OCI-LY7 (cell line): ENCODE measurements around the gene OOSP1. TPM values are rescaled to one million over a fixed set of nuclear protein-coding genes. Genes with fewer than 3 reads are reported as not detected.
"Not testable (repeated sequence)": the region's sequence is repeated elsewhere in the genome, so short reads cannot be mapped to it uniquely, and the experiment has no call there.

Experiments used
- BruUV-seq: library from RNA; stranded (reverse); fragments of 400-500 nt; replicated peaks from 2 replicates; lab custom pipeline; 2021; lab: Mats Ljungman, UMichigan
- CTCF ChIA-PET: fragments of 300-600 bp; sonication (Branson Sonifier 250); formaldehyde crosslinking; loops from one replicate; lab custom pipeline; 2022; ENCODE audit warnings: antibody characterized with exemption; ENCODE audit not compliant: unreplicated experiment; lab: Charles Lee
- POLR2A ChIA-PET: fragments of 300-600 bp; sonication (Branson Sonifier 250); formaldehyde crosslinking; loops from one replicate; lab custom pipeline; 2022; ENCODE audit warnings: antibody characterized with exemption; lab: Charles Lee
- DNase-seq: peaks from one replicate; pipeline ENCODE4 v3.0.0-alpha.2; 2015; ENCODE audit warnings: low spot score
- H2AFZ ChIP-seq: fragments of 200-600 bp; sonication (generic), shearing (Covaris generic); 2 replicates; pipeline ENCODE4 v1.6.1; 2014; ENCODE audit warnings: mild to moderate bottlenecking, antibody characterized with exemption, low read length, moderate library complexity
- H3K27ac ChIP-seq: fragments of 200-600 bp; sonication (generic); 2 replicates; pipeline ENCODE4 v1.5.1; 2014; ENCODE audit warnings: mixed run types, low read depth, mild to moderate bottlenecking, moderate library complexity, low read length, inconsistent platforms; ENCODE audit not compliant: poor library complexity, severe bottlenecking
- H3K36me3 ChIP-seq: fragments of 200-600 bp; sonication (generic); 2 replicates; pipeline ENCODE4 v1.6.1; 2014; ENCODE audit warnings: mild to moderate bottlenecking, antibody characterized with exemption, low read length, moderate library complexity, mixed read lengths; ENCODE audit not compliant: insufficient read depth
- H3K4me1 ChIP-seq: fragments of 200-600 bp; sonication (generic); 2 replicates; pipeline ENCODE4 v1.5.1; 2014; ENCODE audit warnings: mild to moderate bottlenecking, low read length; ENCODE audit not compliant: insufficient read depth, poor library complexity, severe bottlenecking
- H3K4me2 ChIP-seq: fragments of 200-600 bp; sonication (generic); 2 replicates; pipeline ENCODE4 v1.6.1; 2014; ENCODE audit warnings: mild to moderate bottlenecking, low read length
- H3K4me3 ChIP-seq: fragments of 200-600 bp; sonication (generic); 2 replicates; pipeline ENCODE4 v1.5.1; 2014; ENCODE audit warnings: mild to moderate bottlenecking, low read depth, low read length; ENCODE audit not compliant: poor library complexity, severe bottlenecking
- H3K79me2 ChIP-seq: fragments of 200-600 bp; sonication (generic); 2 replicates; pipeline ENCODE4 v1.6.1; 2016; ENCODE audit warnings: low read depth, mild to moderate bottlenecking, low read length, moderate library complexity, mixed read lengths; ENCODE audit not compliant: insufficient read depth
- H3K9me2 ChIP-seq: fragments of 200-600 bp; sonication (generic); 2 replicates; pipeline ENCODE4 v1.6.1; 2016; ENCODE audit warnings: mild to moderate bottlenecking, low read length, mixed read lengths; ENCODE audit not compliant: insufficient read depth
- H3K9me3 ChIP-seq: fragments of 200-600 bp; sonication (generic); 2 replicates; pipeline ENCODE4 v1.6.1; 2014; ENCODE audit warnings: mild to moderate bottlenecking, mixed run types, low read length, mixed read lengths
- H4K20me1 ChIP-seq: fragments of 200-600 bp; sonication (generic); 2 replicates; pipeline ENCODE4 v1.6.1; 2014; ENCODE audit warnings: mild to moderate bottlenecking, antibody characterized with exemption, low read length, moderate library complexity, mixed read lengths; ENCODE audit not compliant: insufficient read depth
- CTCF ChIP-seq: fragments of 200-600 bp; sonication (generic); conservative IDR thresholded peaks from 2 replicates; pipeline ENCODE4 v1.5.1; 2014; ENCODE audit warnings: mild to moderate bottlenecking, antibody characterized with exemption, low read length, moderate library complexity, mixed read lengths
- EZH2phosphoT487 ChIP-seq: fragments of 200-600 bp; sonication (generic); IDR thresholded peaks from 2 replicates; pipeline ENCODE4 v1.6.1; 2018; ENCODE audit warnings: low read depth, borderline replicate concordance, mild to moderate bottlenecking, mixed run types, antibody characterized with exemption, low read length, moderate library complexity, mixed read lengths
- intact Hi-C: fragments of 100-400 bp; cut with micrococcal nuclease; formaldehyde crosslinking; loops from one replicate; pipeline ENCODE4 v1.10.0; 2022; ENCODE audit not compliant: unreplicated experiment
- total RNA-seq, 2 experiments: library from RNA; depleted of rRNA in 1 of 2; stranded (reverse); fragments of >200 nt in 1 of 2; shearing (Covaris generic) in 1 of 2; gene quantifications; 2 replicates each; pipeline ENCODE4 v1.2.3, GENCODE V29; 2014 to 2022

Gene OOSP1
- total RNA-seq, 2 experiments from 2014 or later = not detected

GRCh38 chr11:59900366-59901126, 37.7 kb upstream of the OOSP1 start:
- H3K4me1 ChIP-seq = no peaks in the 10 kb centered on the region

GRCh38 chr11:59901306-59901705, 36.9 kb upstream of the OOSP1 start:
- intact Hi-C loops = no loop called here
- POLR2A ChIA-PET = interaction anchor here (1.4 kb wide), 1 partner anchor 16 kb away, joined by 3 read pairs; no protein-coding TSS in a partner anchor
- BruUV-seq = no TSS peak
- Histone ChIP-seq H3K4me1 (no peaks in the 10 kb centered on the region), H3K4me2 (no peak overlapping the region), H3K4me3 (no peak overlapping the region), H3K9me3 (no peaks in the 10 kb centered on the region), H2AFZ (no peak overlapping the region), H3K79me2 (no peaks in the 10 kb centered on the region), H4K20me1 (no peaks in the 10 kb centered on the region), H3K36me3 (no peaks in the 10 kb centered on the region), H3K9me2 (no peaks in the 10 kb centered on the region), H3K27ac (no peak overlapping the region)
- DNase-seq = no peak
- TF ChIP-seq CTCF (no peak), EZH2phosphoT487 (no peak)
- CTCF ChIA-PET = no interaction called here

More at GRCh38 chr11:59900366-59901126, 37.7 kb upstream of the OOSP1 start:
- intact Hi-C loops = no loop called here
- CTCF ChIA-PET = no interaction called here
- Histone ChIP-seq H3K4me3 (no peak overlapping the region), H3K9me3 (no peaks in the 10 kb centered on the region), H3K79me2 (no peaks in the 10 kb centered on the region), H3K36me3 (no peaks in the 10 kb centered on the region), H4K20me1 (no peaks in the 10 kb centered on the region), H3K4me2 (no peak overlapping the region), H3K9me2 (no peaks in the 10 kb centered on the region), H2AFZ (no peak overlapping the region), H3K27ac (no peak overlapping the region)
- BruUV-seq = no TSS peak
- POLR2A ChIA-PET = interaction anchor here (1.4 kb wide), 1 partner anchor 16 kb away, joined by 3 read pairs; no protein-coding TSS in a partner anchor
- no peak for TF ChIP-seq EZH2phosphoT487
- TF ChIP-seq CTCF = no peak
- no peak for DNase-seq

GRCh38 chr11:59903569-59903968, 34.7 kb upstream of the OOSP1 start:
- H3K4me1 ChIP-seq, H3K9me3 ChIP-seq, intact Hi-C loops, H3K4me2 ChIP-seq, H3K4me3 ChIP-seq, H3K79me2 ChIP-seq, H4K20me1 ChIP-seq, CTCF ChIA-PET, H3K9me2 ChIP-seq, POLR2A ChIA-PET, H3K36me3 ChIP-seq, H2AFZ ChIP-seq, DNase-seq, BruUV-seq, H3K27ac ChIP-seq: not testable (repeated sequence)
